SK-N-SH treated with all-trans-retinoic acid at 6 μM for 48 hours (cell line): Measurements from ENCODE around the gene EPC2.

Experiments used
- ARNTL ChIP-seq: fragments of 450-650 bp; formaldehyde crosslinking; IDR thresholded peaks from 2 replicates; pipeline ENCODE4 v1.5.0; 2020; ENCODE audit warnings: low read depth, mild to moderate bottlenecking, moderate library complexity, borderline replicate concordance
- CSRNP3 ChIP-seq: fragments of 250-450 bp; sonication (Bioruptor Pico); IDR thresholded peaks from 2 replicates; pipeline ENCODE4 v1.5.1; 2021; ENCODE audit warnings: mild to moderate bottlenecking, moderate library complexity
- ESRRG ChIP-seq: fragments of 250-450 bp; sonication (Bioruptor Pico); IDR thresholded peaks from 2 replicates; pipeline ENCODE4 v1.6.1; 2021; ENCODE audit warnings: mild to moderate bottlenecking
- PATZ1 ChIP-seq: fragments of 250-450 bp; sonication (Bioruptor Pico); IDR thresholded peaks from 2 replicates; pipeline ENCODE4 v1.8.0; 2020; ENCODE audit warnings: mild to moderate bottlenecking, moderate library complexity, borderline replicate concordance
- POU6F1 ChIP-seq: fragments of 250-450 bp; sonication (Bioruptor Pico); IDR thresholded peaks from 2 replicates; pipeline ENCODE4 v1.8.0; 2021; ENCODE audit warnings: low read depth, mild to moderate bottlenecking, moderate library complexity, borderline replicate concordance
- RARB ChIP-seq: fragments of 250-450 bp; sonication (Bioruptor Pico); IDR thresholded peaks from 2 replicates; pipeline ENCODE4 v1.8.0; 2021; ENCODE audit warnings: mild to moderate bottlenecking, moderate library complexity
- TCF4 ChIP-seq: fragments of 250-450 bp; sonication (Bioruptor Pico); IDR thresholded peaks from 2 replicates; pipeline ENCODE4 v1.8.0; 2021; ENCODE audit warnings: mild to moderate bottlenecking, moderate library complexity, borderline replicate concordance
- TOX ChIP-seq: fragments of 250-450 bp; sonication (Bioruptor Pico); IDR thresholded peaks from 2 replicates; pipeline ENCODE4 v1.8.0; 2021; ENCODE audit warnings: mild to moderate bottlenecking, moderate library complexity, borderline replicate concordance
- ZC3H10 ChIP-seq: fragments of 250-450 bp; sonication (Bioruptor Pico); IDR thresholded peaks from 2 replicates; pipeline ENCODE4 v1.5.1; 2021; ENCODE audit warnings: mild to moderate bottlenecking, moderate library complexity
- ZFP3 ChIP-seq: fragments of 250-450 bp; sonication (Bioruptor Pico); IDR thresholded peaks from 2 replicates; pipeline ENCODE4 v1.5.0; 2020; ENCODE audit warnings: mild to moderate bottlenecking, moderate library complexity
- ZNF8 ChIP-seq: fragments of 450-650 bp; formaldehyde crosslinking; IDR thresholded peaks from 2 replicates; pipeline ENCODE4 v1.5.0; 2020; ENCODE audit warnings: mild to moderate bottlenecking, moderate library complexity

- TF ChIP-seq PATZ1 (CRISPR knock-in tag) (no peak), ZNF8 (CRISPR knock-in tag) (no peak), ESRRG (CRISPR knock-in tag) (no peak), CSRNP3 (CRISPR knock-in tag) (no peak), ZC3H10 (no peak), TOX (CRISPR knock-in tag) (no peak), ARNTL (CRISPR knock-in tag) (no peak), TCF4 (CRISPR knock-in tag) (no peak), RARB (CRISPR knock-in tag) (no peak), ZFP3 (no peak), POU6F1 (CRISPR knock-in tag) (no peak)
Measured at GRCh38 chr2:148680462-148680861, 35.9 kb downstream of the EPC2 start.
